BLaER1 treated with 17β-estradiol and CSF1 and Interleukin-3, amounts not matched to agents 10 nM and 100 nM (cell line): ENCODE data around the gene LGALS4.
"Not testable (repeated sequence)": the region's sequence is repeated elsewhere in the genome, so short reads cannot be mapped to it uniquely, and the experiment has no call there.

ENCODE experiments used
- H3K27ac ChIP-seq, 11 experiments: shearing (Covaris generic); formaldehyde crosslinking; 2 replicates each; pipeline ENCODE4 v1.8.1; 2022
- H3K27me3 ChIP-seq, 11 experiments: shearing (Covaris generic); formaldehyde crosslinking; 2 replicates each; pipeline ENCODE4 v1.8.1; 2022
- H3K36me3 ChIP-seq, 11 experiments: shearing (Covaris generic); formaldehyde crosslinking; 2 replicates each; pipeline ENCODE4 v1.8.1; 2022
- H3K4me1 ChIP-seq, 10 experiments: shearing (Covaris generic); formaldehyde crosslinking; 2 replicates each; pipeline ENCODE4 v1.8.1; 2022
- H3K4me2 ChIP-seq, 11 experiments: shearing (Covaris generic); formaldehyde crosslinking; 2 replicates each; pipeline ENCODE4 v1.8.1; 2022
- H3K4me3 ChIP-seq, 10 experiments: shearing (Covaris generic); formaldehyde crosslinking; 2 replicates each; pipeline ENCODE4 v1.8.1; 2022
- H3K9ac ChIP-seq, 11 experiments: shearing (Covaris generic); formaldehyde crosslinking; 2 replicates each; pipeline ENCODE4 v1.8.1; 2022
- H3K9me3 ChIP-seq, 11 experiments: shearing (Covaris generic); formaldehyde crosslinking; replicated peaks in 1 of 11; 2 replicates each; pipeline ENCODE4 v1.8.1; 2022
- H4K20me1 ChIP-seq, 11 experiments: shearing (Covaris generic); formaldehyde crosslinking; 2 replicates each; pipeline ENCODE4 v1.8.1; 2022
- Cebpa-rat ChIP-seq, 11 experiments: shearing (Covaris generic); IDR thresholded peaks; 2 replicates each; pipeline ENCODE4 v1.8.1; 2022

LGALS4 gene

DNA sequence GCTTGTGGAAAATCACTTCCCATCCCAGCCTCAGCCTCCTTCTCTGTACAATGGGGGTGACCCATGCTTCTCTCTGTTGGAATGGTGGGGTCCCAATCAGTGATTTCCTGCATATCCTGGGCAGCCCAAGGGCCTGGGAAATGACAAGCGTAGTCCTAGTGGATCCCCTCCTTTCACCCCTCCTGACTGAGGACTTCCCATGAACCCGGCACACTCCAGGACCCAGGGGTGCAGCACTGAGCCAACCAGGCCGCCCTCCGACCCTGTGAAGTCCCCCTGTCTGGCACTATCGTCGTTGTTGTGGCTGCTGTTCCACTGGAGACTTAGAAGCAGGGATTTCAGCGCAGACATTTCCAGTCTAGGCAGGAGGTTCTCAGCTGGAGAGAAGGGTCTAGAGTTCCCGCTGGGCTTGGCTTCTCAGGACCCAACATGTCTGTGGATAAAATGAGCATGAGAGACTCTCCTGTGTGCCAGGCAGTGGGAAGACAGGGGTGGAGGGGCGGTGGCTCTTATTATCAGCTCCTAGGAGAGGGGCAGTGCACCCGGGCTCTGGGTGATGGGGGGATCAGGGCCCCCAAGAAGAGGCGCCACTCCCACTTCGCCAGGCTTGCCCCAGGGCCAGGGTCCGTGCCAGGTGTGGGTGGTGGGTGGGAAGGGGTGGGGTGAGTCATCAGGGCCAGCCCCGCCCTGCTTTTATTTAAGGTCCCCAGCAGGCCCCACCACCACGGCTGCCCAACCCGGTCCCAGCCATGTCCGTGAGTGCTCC, 24.1 kb downstream of the LGALS4 start, which contains the start of gene LGALS7B:
Gene LGALS7B, plus strand, starts transcription at position 723 of the 766 bp plus-strand sequence. Its CDS starts 27 bp downstream, at position 750.
- Histone ChIP-seq H3K27ac (no peak within 1 kb of the TSS), H3K9me3 (no peaks in the 10 kb centered on the region), H3K4me3 (no peak within 1 kb of the TSS), H3K27me3 (peaks cover 13 to 17% (median 17%) of the 10 kb centered on the region in 11 experiments), H3K9ac (no peak within 1 kb of the TSS), H4K20me1 (no peaks in the 10 kb centered on the region), H3K4me2 (no peak within 1 kb of the TSS), H3K4me1 (peaks cover 0 to 8% (median 3%) of the 10 kb centered on the region in 10 experiments; a peak in 5 of 20 replicates), H3K36me3 (no peaks in the 10 kb centered on the region)
- TF ChIP-seq Cebpa-rat (IDR thresholded peaks at IDR 0.05): no peak

GRCh38 chr19:38786572-38787265, 26.0 kb downstream of the LGALS4 start:
- H3K4me3 ChIP-seq: no peak overlapping the region
- H3K27ac ChIP-seq: no peak overlapping the region
- H3K4me2 ChIP-seq: no peak overlapping the region
- H3K9me3 ChIP-seq: no peaks in the 10 kb centered on the region
- no peaks in the 10 kb centered on the region for H4K20me1 ChIP-seq
- H3K9ac ChIP-seq: no peak overlapping the region
- peaks cover 0 to 17% (median 13%) of the 10 kb centered on the region in 10 experiments; a peak in 15 of 20 replicates for H3K4me1 ChIP-seq
- no peaks in the 10 kb centered on the region for H3K36me3 ChIP-seq
- TF ChIP-seq Cebpa-rat (IDR thresholded peaks at IDR 0.05): no peak
- no peaks in the 10 kb centered on the region for H3K27me3 ChIP-seq

- H4K20me1 ChIP-seq, H3K36me3 ChIP-seq, H3K4me3 ChIP-seq, H3K9ac ChIP-seq, H3K4me2 ChIP-seq, H3K9me3 ChIP-seq, H3K27me3 ChIP-seq, H3K27ac ChIP-seq: not testable (repeated sequence)
- 0 out of 22 replicates have a peak, but pooled peaks of 1 of the 11 experiments have one; percentile 27 for TF ChIP-seq Cebpa-rat (IDR thresholded peaks at IDR 0.05)
- H3K4me1 ChIP-seq: peaks cover 0 to 17% (median 13%) of the 10 kb centered on the region in 10 experiments; a peak in 15 of 20 replicates
Measured at GRCh38 chr19:38786061-38786460, 26.7 kb downstream of the LGALS4 start.

DNA sequence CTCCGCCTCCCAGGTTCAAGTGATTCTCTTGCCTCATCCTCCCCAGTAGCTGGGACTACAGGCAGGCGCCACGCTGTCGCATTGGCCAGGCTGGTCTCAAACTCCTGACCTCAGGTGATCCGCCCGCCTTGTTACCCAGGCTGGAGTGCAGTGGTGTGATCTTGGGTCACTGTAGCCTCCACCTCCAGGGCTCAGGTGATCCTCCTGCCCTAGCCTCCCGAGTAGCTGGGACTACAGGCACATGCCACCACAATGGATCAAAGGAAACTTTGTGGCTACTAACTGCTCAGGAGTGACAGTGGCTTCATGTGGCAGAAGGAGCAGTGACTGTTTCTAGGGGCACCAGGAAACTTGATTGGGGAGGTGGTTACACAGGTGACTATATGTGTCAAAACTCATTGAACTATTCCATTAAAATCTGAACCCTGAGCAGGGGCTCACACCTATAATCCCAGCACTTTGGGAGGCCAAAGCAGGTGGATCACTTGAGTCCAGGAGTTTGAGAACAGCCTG, 27.5 kb downstream of the LGALS4 start:
- Histone ChIP-seq H3K27ac (no peak overlapping the region), H3K27me3 (no peaks in the 10 kb centered on the region), H3K4me2 (no peak overlapping the region), H3K4me1 (peaks cover 0 to 17% (median 13%) of the 10 kb centered on the region in 10 experiments; a peak in 15 of 20 replicates), H3K4me3 (no peak overlapping the region), H3K36me3 (no peaks in the 10 kb centered on the region), H4K20me1 (no peaks in the 10 kb centered on the region), H3K9ac (no peak overlapping the region), H3K9me3 (no peaks in the 10 kb centered on the region)
- no peak for TF ChIP-seq Cebpa-rat (IDR thresholded peaks at IDR 0.05)

DNA sequence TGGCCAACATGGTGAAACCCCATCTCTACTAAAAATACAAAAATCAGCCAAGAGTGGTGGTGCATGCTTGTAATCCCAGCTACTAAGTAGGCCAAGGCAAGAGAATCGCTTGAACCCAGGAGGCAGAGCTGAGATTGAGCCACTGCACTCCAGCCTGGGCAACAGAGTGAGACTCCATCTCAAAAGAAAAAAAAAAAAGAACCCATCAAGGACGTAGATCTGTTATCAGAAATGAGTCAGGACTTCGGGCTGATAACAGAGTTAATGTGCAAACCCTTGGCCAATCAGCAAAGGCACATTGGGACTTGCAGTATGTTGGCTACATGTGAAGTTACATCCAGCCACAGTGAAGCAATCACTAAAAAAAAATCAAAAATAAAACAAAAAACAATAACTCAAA, 28.5 kb downstream of the LGALS4 start:
- H3K4me2 ChIP-seq: no peak overlapping the region
- H3K4me3 ChIP-seq: no peak overlapping the region
- TF ChIP-seq Cebpa-rat (IDR thresholded peaks at IDR 0.05): no peak

GRCh38 chr19:38782212-38782611, 30.5 kb downstream of the LGALS4 start:
- not testable (repeated sequence) for H3K27me3 ChIP-seq, H3K4me3 ChIP-seq

More for the DNA sequence above, 28.5 kb downstream of the LGALS4 start:
- Histone ChIP-seq H3K4me1 (peaks cover 0 to 17% (median 13%) of the 10 kb centered on the region in 10 experiments; a peak in 15 of 20 replicates), H3K27ac (no peak overlapping the region), H3K9me3 (no peaks in the 10 kb centered on the region), H3K9ac (no peak overlapping the region), H4K20me1 (no peaks in the 10 kb centered on the region), H3K36me3 (no peaks in the 10 kb centered on the region), H3K27me3 (no peaks in the 10 kb centered on the region)

GRCh38 chr19:38781058-38781457, 31.7 kb downstream of the LGALS4 start:
- Histone ChIP-seq H3K4me2 (no peak overlapping the region), H3K4me1 (peaks cover 0 to 22% (median 13%) of the 10 kb centered on the region in 10 experiments; a peak in 15 of 20 replicates), H3K27ac (no peak overlapping the region), H3K36me3 (no peaks in the 10 kb centered on the region), H4K20me1 (no peaks in the 10 kb centered on the region), H3K9me3 (no peaks in the 10 kb centered on the region), H3K27me3 (no peaks in the 10 kb centered on the region), H3K4me3 (no peak overlapping the region), H3K9ac (no peak overlapping the region)
- TF ChIP-seq Cebpa-rat (IDR thresholded peaks at IDR 0.05): no peak

More at GRCh38 chr19:38782212-38782611, 30.5 kb downstream of the LGALS4 start:
- not testable (repeated sequence) for H3K27ac ChIP-seq, H4K20me1 ChIP-seq, H3K36me3 ChIP-seq, H3K9me3 ChIP-seq, H3K9ac ChIP-seq
- H3K4me1 ChIP-seq: peaks cover 0 to 22% (median 13%) of the 10 kb centered on the region in 10 experiments; a peak in 15 of 20 replicates
- peak overlapping the region in 6 of 11 experiments; percentile 33 to 51 (median 40); a peak in 9 of 22 replicates for H3K4me2 ChIP-seq

DNA sequence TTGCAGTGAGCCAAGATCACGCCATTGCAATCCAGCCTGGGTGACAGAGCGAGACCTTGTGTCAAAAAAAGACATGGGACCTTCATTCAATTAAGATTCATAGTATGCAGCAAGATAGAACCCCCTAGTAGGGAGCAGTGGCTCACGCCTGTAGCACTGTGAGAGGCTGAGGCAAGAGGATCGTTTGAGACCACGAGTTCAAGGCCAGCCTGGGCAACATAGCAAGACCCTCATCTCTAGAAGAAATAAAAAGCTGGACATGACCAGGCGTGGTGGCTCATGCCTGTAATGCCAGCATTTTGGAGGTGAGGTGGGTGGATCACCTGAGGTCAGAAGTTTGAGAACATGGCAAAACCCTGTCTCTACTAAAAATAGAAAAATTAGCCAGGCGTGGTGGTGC, 32.3 kb downstream of the LGALS4 start:
- Histone ChIP-seq H3K4me2 (no peak overlapping the region), H4K20me1 (no peaks in the 10 kb centered on the region), H3K27ac (no peak overlapping the region), H3K27me3 (no peaks in the 10 kb centered on the region), H3K36me3 (no peaks in the 10 kb centered on the region), H3K4me1 (peaks cover 0 to 22% (median 13%) of the 10 kb centered on the region in 10 experiments; a peak in 15 of 20 replicates), H3K4me3 (no peak overlapping the region), H3K9me3 (no peaks in the 10 kb centered on the region), H3K9ac (no peak overlapping the region)
- TF ChIP-seq Cebpa-rat (IDR thresholded peaks at IDR 0.05): no peak

- TF ChIP-seq Cebpa-rat (IDR thresholded peaks at IDR 0.05): no peak
- Histone ChIP-seq H3K4me1 (peaks cover 0 to 22% (median 13%) of the 10 kb centered on the region in 10 experiments; a peak in 15 of 20 replicates), H3K27ac (no peak overlapping the region)
Measured at GRCh38 chr19:38778733-38779132, 34.0 kb downstream of the LGALS4 start.

More at GRCh38 chr19:38778733-38779132, 34.0 kb downstream of the LGALS4 start:
- Histone ChIP-seq H3K9me3 (no peaks in the 10 kb centered on the region), H4K20me1 (no peaks in the 10 kb centered on the region), H3K4me3 (no peak overlapping the region), H3K27me3 (no peaks in the 10 kb centered on the region), H3K4me2 (no peak overlapping the region), H3K36me3 (no peaks in the 10 kb centered on the region), H3K9ac (no peak overlapping the region)
